HG03103 (cell line): ENCODE data around the gene MAD2L2.

Experiments used
- ATAC-seq: cut with Tn5 transposase; IDR thresholded peaks from one replicate; pipeline ENCODE4 v1.9.1; 2021; ENCODE audit warnings: low read depth; ENCODE audit not compliant: unreplicated experiment

MAD2L2 gene

GRCh38 chr1:11684070-11684469, 3.1 kb upstream of the MAD2L2 start:
- no peak for ATAC-seq

GRCh38 chr1:11682799-11683198, 1.9 kb upstream of the MAD2L2 start:
- no peak for ATAC-seq

- ATAC-seq: no peak
These were observed 1.4 kb upstream of the MAD2L2 start for GRCh38 chr1:11682287-11682771.

- ATAC-seq: peak; percentile 10
These were observed 478 bp downstream of the MAD2L2 start for GRCh38 chr1:11680270-11681070.

- no peak for ATAC-seq
These were observed 2.5 kb downstream of the MAD2L2 start for GRCh38 chr1:11678442-11678841.

- ATAC-seq: no peak
These were observed 4.4 kb downstream of the MAD2L2 start for GRCh38 chr1:11676386-11677103.

- no peak for ATAC-seq
These were observed 5.6 kb downstream of the MAD2L2 start for GRCh38 chr1:11675325-11675724.

- no peak for ATAC-seq
These were observed 6.5 kb downstream of the MAD2L2 start for GRCh38 chr1:11674488-11674887.

- no peak for ATAC-seq
These were observed 7.7 kb downstream of the MAD2L2 start for GRCh38 chr1:11673089-11673769.

- no peak for ATAC-seq
These were observed 9.2 kb downstream of the MAD2L2 start for GRCh38 chr1:11671544-11672286.

GRCh38 chr1:11671205-11671543, 9.8 kb downstream of the MAD2L2 start:
- no peak for ATAC-seq

GRCh38 chr1:11670747-11671146, 10.2 kb downstream of the MAD2L2 start:
- no peak for ATAC-seq

- no peak for ATAC-seq
These were observed 12.4 kb downstream of the MAD2L2 start for GRCh38 chr1:11668516-11668915.

- peak; percentile 38 for ATAC-seq
These were observed 16.4 kb downstream of the MAD2L2 start for GRCh38 chr1:11664336-11665065.

GRCh38 chr1:11661103-11661502, 19.8 kb downstream of the MAD2L2 start:
- no peak for ATAC-seq

GRCh38 chr1:11659748-11660147, 21.2 kb downstream of the MAD2L2 start:
- no peak for ATAC-seq

GRCh38 chr1:11658542-11658941, 22.4 kb downstream of the MAD2L2 start:
- ATAC-seq: no peak

- no peak for ATAC-seq
These were observed 23.3 kb downstream of the MAD2L2 start for GRCh38 chr1:11657654-11658053.

GRCh38 chr1:11654939-11655808, 25.8 kb downstream of the MAD2L2 start:
- no peak for ATAC-seq
